OCI-LY1 (cell line): ENCODE measurements around the gene CTDSP2.

Experiments
- H2AFZ ChIP-seq: fragments of 200-600 bp; sonication (generic), shearing (Covaris generic); 2 replicates; pipeline ENCODE4 v1.6.0; 2014; ENCODE audit warnings: antibody characterized with exemption, mild to moderate bottlenecking, low read length
- H3F3A ChIP-seq: fragments of 200-600 bp; sonication (generic), shearing (Covaris generic); 2 replicates; pipeline ENCODE4 v1.6.0; 2014; ENCODE audit warnings: mild to moderate bottlenecking, antibody characterized with exemption, low read length, moderate library complexity; ENCODE audit not compliant: insufficient read depth
- H3K27ac ChIP-seq: fragments of 200-600 bp; sonication (generic); 2 replicates; pipeline ENCODE4 v1.5.1; 2014; ENCODE audit warnings: low read length, mixed run types, mild to moderate bottlenecking, low read depth; ENCODE audit not compliant: poor library complexity, severe bottlenecking
- H3K27me3 ChIP-seq: fragments of 200-600 bp; sonication (generic); 2 replicates; pipeline ENCODE4 v1.6.0; 2014; ENCODE audit warnings: antibody characterized with exemption, mild to moderate bottlenecking, low read length, moderate library complexity; ENCODE audit not compliant: insufficient read depth
- H3K36me3 ChIP-seq: fragments of 200-600 bp; sonication (generic); 2 replicates; pipeline ENCODE4 v1.6.1; 2014; ENCODE audit warnings: mild to moderate bottlenecking, antibody characterized with exemption, low read length, moderate library complexity, mixed read lengths; ENCODE audit not compliant: insufficient read depth
- H3K4me1 ChIP-seq: fragments of 200-600 bp; sonication (generic); 2 replicates; pipeline ENCODE4 v1.5.1; 2014; ENCODE audit warnings: mild to moderate bottlenecking, low read length, moderate library complexity; ENCODE audit not compliant: insufficient read depth, severe bottlenecking
- H3K4me2 ChIP-seq: fragments of 200-600 bp; sonication (generic), shearing (Covaris generic); 2 replicates; pipeline ENCODE4 v1.6.1; 2014; ENCODE audit warnings: low read length
- H3K4me3 ChIP-seq: fragments of 200-600 bp; sonication (generic); 2 replicates; pipeline ENCODE4 v1.5.1; 2014; ENCODE audit warnings: low read length, low read depth, mild to moderate bottlenecking, mixed read lengths; ENCODE audit not compliant: poor library complexity, severe bottlenecking
- H3K79me2 ChIP-seq: fragments of 200-600 bp; shearing (Covaris generic); 2 replicates; pipeline ENCODE4 v1.6.1; 2016; ENCODE audit warnings: mixed run types, low read length, mixed read lengths; ENCODE audit not compliant: insufficient read depth
- H3K9ac ChIP-seq: fragments of 200-600 bp; sonication (generic), shearing (Covaris generic); 2 replicates; pipeline ENCODE4 v1.6.1; 2014; ENCODE audit warnings: mild to moderate bottlenecking, low read length, mixed read lengths
- H3K9me2 ChIP-seq: fragments of 200-600 bp; sonication (generic), shearing (Covaris generic); 2 replicates; pipeline ENCODE4 v1.6.1; 2014; ENCODE audit warnings: low read depth, mild to moderate bottlenecking, low read length, mixed read lengths
- H3K9me3 ChIP-seq: fragments of 200-600 bp; shearing (Covaris generic); 2 replicates; pipeline ENCODE4 v1.6.1; 2014; ENCODE audit warnings: low read length, mixed read lengths
- H4K20me1 ChIP-seq: fragments of 200-600 bp; sonication (generic), shearing (Covaris generic); 2 replicates; pipeline ENCODE4 v1.6.0; 2016; ENCODE audit warnings: mild to moderate bottlenecking, low read length; ENCODE audit not compliant: insufficient read depth
- CTCF ChIP-seq: fragments of 200-600 bp; sonication (generic), shearing (Covaris generic); IDR thresholded peaks from 2 replicates; pipeline ENCODE4 v1.5.1; 2017; ENCODE audit warnings: mild to moderate bottlenecking, antibody characterized with exemption, low read length, moderate library complexity, mixed read lengths
- EZH2 ChIP-seq: fragments of 200-600 bp; sonication (generic), shearing (Covaris generic); IDR thresholded peaks from 2 replicates; pipeline ENCODE4 v1.8.0; 2017; ENCODE audit warnings: borderline replicate concordance, mixed run types, mild to moderate bottlenecking, antibody characterized with exemption, low read length, moderate library complexity, mixed read lengths

The CTDSP2 gene

GRCh38 chr12:57772429-57773322 is 73.9 kb downstream of the CTDSP2 start, which contains the start of gene EEF1AKMT3:
TSS of gene EEF1AKMT3 (plus strand) at chr12:57772614. CDS start at chr12:57772725, 111 bp downstream.
- Histone ChIP-seq H3K4me1 (peaks cover 18% of the 10 kb centered on the region), H4K20me1 (no peaks in the 10 kb centered on the region), H3K27me3 (no peaks in the 10 kb centered on the region), H3K9me3 (no peaks in the 10 kb centered on the region), H3K9ac (peak within 1 kb of the TSS; percentile 72), H3K4me3 (peak within 1 kb of the TSS; percentile 75), H3K36me3 (peaks cover 32% of the 10 kb centered on the region), H2AFZ (peak within 1 kb of the TSS; percentile 43), H3K79me2 (no peaks in the 10 kb centered on the region), H3K4me2 (peak within 1 kb of the TSS; percentile 90), H3K9me2 (no peaks in the 10 kb centered on the region), H3K27ac (peak within 1 kb of the TSS; percentile 8), H3F3A (no peaks in the 10 kb centered on the region)
- no peak for TF ChIP-seq CTCF
- TF ChIP-seq EZH2 = no peak

GRCh38 chr12:57771873-57772428 is 74.6 kb downstream of the CTDSP2 start, which contains the start of gene METTL1:
TSS of gene METTL1 (minus strand) at chr12:57772105. CDS start at chr12:57772083, 22 bp downstream.
- H3K4me1 ChIP-seq = peaks cover 18% of the 10 kb centered on the region
- peak within 1 kb of the TSS; percentile 8 for H3K27ac ChIP-seq
- peak within 1 kb of the TSS; percentile 75 for H3K4me3 ChIP-seq
- H3K9ac ChIP-seq = peak within 1 kb of the TSS; percentile 72
- peak within 1 kb of the TSS; percentile 90 for H3K4me2 ChIP-seq
- H4K20me1 ChIP-seq = no peaks in the 10 kb centered on the region
- H3K36me3 ChIP-seq = peaks cover 35% of the 10 kb centered on the region
- no peak for TF ChIP-seq EZH2
- TF ChIP-seq CTCF = no peak
- no peaks in the 10 kb centered on the region for H3K9me2 ChIP-seq
- peak within 1 kb of the TSS; percentile 43 for H2AFZ ChIP-seq
- no peaks in the 10 kb centered on the region for H3K9me3 ChIP-seq
- H3F3A ChIP-seq = no peaks in the 10 kb centered on the region
- H3K27me3 ChIP-seq = no peaks in the 10 kb centered on the region
- H3K79me2 ChIP-seq = no peaks in the 10 kb centered on the region

- peaks cover under 1% of the 10 kb centered on the region; the same call in 1 of the 2 replicates for H3K27me3 ChIP-seq
- peak overlapping the region; percentile 72 for H3K9ac ChIP-seq
- peak overlapping the region; percentile 8 for H3K27ac ChIP-seq
- H4K20me1 ChIP-seq = no peaks in the 10 kb centered on the region
- H2AFZ ChIP-seq = peak overlapping the region; percentile 14; the same call in 1 of the 2 replicates
- TF ChIP-seq CTCF (no peak), EZH2 (no peak)
- no peaks in the 10 kb centered on the region for H3K9me3 ChIP-seq
- H3K4me2 ChIP-seq = peak overlapping the region; percentile 90
- peaks cover 18% of the 10 kb centered on the region for H3K4me1 ChIP-seq
- no peaks in the 10 kb centered on the region for H3K9me2 ChIP-seq
- no peaks in the 10 kb centered on the region for H3F3A ChIP-seq
- H3K79me2 ChIP-seq = no peaks in the 10 kb centered on the region
- H3K4me3 ChIP-seq = peak overlapping the region; percentile 75
- H3K36me3 ChIP-seq = peaks cover 35% of the 10 kb centered on the region
These were observed 75.2 kb downstream of the CTDSP2 start for GRCh38 chr12:57771236-57771872.
